Measurements from ENCODE around the gene ACBD6. TPM values are rescaled to one million over a fixed set of nuclear protein-coding genes. Genes with fewer than 3 reads are reported as not detected.

ACBD6 gene
- polyA plus RNA-seq, 12 donors: 39.9 to 60.9 (median 48.7) TPM; not detected in 1

DNA sequence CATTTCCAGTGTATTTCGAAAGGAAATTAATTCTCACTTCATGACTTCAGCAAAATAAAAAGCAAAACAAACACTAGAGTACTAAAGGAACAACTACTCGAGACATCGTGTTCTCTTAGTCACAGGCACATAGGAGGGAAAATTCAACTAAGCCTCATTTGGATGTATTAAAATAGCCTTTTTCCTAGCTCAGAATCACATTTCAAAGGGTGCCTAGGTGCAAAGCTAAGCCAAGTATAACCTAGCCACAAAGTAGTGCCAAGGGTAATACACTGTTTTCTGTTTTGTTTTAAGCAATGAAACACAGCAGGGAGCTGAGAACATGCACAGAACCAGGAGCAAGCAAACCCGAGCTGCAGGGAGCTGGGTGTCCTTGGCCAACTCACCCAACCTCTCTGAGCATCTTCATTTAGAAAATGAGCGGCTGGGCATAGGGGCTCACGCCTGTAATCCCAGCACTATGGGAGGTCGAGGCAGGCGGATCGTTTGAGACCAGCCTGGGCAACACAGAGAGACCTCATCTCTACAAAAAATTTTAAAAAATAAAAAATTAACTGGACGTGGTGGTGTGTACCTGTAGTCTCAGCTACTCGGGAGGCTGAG is 26.6 kb upstream of the ACBD6 start:
- DNase-seq: no peak

DNA sequence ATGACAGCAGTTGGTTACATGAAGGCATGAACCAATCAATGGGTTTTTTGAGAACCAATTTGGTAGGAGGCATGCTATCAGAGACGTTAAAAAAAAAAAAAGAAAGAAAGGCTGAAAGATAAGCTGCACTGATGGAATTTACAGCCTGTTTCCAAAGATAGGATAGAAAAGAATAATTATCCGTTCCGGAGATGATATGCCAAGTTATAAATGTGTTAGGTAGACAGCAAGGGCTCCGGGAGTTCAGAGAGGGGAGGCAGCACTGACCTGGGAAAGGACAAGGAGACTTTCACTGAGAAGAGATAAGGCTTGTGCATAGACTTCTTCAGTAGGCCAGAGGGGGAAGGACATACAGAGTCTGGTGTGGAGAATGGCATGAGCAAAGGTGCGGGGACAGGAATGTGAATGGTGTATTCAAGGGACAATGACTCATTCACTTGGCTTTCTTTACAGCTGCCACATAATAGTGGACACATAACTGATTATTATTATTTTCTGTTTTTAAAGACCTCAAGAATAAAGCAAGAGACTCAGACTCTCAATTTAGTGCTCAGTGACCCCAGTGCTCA is 24.8 kb upstream of the ACBD6 start:
- DNase-seq: no peak

DNA sequence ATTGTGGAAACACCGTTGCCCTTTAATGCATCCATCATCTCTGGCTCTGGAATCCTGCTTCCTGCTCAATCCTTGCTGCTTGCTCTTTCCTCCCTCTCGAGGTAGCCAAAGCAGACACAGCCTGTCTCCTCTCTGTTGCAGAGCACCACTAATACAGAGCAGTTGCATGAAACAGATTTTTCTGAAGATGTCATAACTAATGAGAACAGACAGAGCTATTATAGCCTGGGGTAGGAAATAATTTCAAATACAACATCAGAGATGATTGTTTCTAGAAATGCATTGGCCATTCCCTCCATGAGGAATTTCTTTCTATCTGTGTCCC is 23.3 kb upstream of the ACBD6 start:
- DNase-seq: no peak

GRCh38 chr1:180524915-180525714 is 22.7 kb upstream of the ACBD6 start:
- no peak for DNase-seq

DNA sequence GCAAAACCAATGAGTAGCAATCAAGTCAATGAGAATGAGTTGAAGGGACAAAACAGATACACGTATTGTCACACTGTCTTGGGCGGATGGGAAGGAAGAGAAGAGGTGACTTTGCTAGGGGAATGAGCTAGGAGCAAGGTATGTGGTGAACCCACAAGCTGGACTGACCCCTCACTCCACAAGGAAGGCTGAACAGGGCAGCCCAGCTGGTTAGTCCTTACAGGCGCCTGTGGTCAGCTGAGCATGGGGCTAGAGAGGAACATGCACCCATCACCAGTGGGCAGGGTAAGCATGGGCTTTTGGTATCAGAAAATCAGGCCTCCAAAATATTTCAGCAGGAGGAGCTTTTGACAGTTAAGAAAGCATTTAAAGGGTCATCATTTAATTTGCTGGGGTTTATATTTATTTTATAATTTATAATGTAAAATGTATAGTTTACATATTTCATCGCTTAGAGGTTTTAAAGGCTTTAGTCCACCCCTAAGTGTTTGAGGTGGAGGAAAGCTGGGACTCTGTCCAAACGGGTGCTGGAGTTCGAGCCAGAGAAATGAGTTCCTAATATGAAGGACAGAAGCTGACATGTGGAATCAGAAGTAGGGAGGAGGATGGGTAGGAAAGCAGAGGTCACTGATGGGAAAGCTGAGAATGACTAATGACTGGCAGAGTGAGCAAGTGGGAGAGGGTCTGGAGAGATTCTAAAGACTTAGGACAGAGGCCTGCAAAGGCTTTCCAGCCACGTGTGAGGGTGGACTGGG is 22.0 kb upstream of the ACBD6 start:
- no peak for DNase-seq

DNA sequence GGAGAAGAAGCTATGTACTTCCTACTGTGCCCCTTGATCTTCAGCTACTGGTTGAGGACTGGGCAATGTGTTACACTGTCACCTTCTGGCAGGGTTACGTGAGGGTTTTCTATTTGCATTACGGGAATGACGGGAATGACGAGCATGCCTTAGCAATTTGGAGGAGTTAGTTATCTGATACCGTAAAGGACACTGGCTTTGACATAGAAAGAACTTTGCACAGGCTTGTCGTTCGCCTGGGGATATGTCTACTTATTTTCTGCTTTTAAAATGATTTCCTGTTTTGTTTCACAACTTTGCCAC is 19.8 kb upstream of the ACBD6 start:
- no peak for DNase-seq

DNA sequence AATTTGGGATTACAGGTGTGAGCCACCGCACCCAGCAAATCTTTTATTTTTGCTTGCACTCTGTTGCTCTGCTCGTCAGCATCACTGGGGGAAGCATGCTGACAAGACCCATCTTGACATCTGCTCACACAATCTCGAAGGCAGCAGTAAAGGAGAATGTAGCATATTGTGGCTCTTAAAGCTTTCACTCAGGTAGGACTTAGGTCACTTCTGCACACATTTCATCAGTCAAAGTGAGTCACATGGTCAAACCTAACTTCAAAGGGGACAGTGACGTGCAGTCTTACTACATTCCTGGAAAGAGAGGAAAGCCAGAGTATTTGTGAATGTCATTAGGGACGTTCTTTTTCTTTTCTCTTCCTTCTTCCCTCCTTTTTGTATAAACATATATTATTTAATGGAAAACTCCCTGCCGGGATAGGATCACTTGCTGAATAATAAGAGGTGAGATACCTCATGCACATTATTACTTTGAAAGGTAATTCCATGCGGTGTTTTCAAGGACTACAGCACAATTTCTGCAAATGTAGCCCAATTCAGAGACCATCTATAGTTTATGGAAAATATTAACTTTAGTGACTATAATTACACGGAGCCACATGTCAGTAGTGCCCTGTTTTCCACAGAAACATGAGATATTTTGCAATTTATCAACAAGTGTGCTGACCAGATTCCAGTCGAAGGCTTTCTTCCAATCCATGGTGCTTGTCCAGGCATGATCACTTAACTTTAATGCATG is 19.3 kb upstream of the ACBD6 start:
- no peak for DNase-seq

DNA sequence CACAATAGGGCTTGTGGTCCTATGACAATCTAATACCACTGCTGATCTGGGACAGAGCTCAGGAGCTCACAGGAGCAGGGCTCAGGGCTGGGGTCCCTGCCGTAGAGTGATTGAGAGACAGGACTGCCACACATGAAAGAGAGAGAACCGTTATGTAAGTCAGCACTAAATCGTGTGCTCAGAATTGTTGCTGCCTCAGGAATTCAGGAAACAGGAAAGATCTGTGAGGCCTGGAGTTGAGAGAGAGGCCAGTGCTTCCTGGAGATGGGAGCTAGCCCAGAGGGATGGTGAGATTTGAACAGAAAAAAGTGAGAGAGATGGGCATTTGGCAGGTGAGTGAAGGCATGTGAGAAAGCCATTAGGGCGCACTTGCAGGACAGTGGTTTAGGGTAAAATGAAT is 17.5 kb upstream of the ACBD6 start:
- DNase-seq: no peak

- peak; percentile 78 for DNase-seq
These were observed 13.5 kb upstream of the ACBD6 start for GRCh38 chr1:180515857-180516388.

DNA sequence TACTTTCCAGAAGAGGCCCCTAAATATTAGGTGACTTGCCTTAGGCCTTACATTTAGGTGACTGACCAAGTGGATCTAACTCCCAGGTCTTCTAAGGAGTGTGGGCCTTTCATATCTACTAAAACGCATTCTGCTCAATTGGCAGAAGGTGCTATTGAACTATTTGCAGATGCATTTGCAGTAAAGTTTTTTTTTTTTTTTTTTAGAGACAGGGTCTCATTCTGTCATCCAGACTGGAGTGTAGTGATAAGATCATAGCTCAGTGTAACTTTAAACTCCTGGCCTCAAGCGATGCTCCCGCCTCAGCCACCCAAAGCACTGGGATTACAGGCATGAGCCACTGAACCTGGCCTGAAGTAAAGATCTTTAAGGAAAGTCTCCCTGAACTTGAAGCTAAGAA is 13.0 kb upstream of the ACBD6 start:
- no peak for DNase-seq

- no peak for DNase-seq
These were observed 11.2 kb upstream of the ACBD6 start for GRCh38 chr1:180513531-180513930.

GRCh38 chr1:180510882-180511281 is 8.5 kb upstream of the ACBD6 start:
- no peak for DNase-seq

DNA sequence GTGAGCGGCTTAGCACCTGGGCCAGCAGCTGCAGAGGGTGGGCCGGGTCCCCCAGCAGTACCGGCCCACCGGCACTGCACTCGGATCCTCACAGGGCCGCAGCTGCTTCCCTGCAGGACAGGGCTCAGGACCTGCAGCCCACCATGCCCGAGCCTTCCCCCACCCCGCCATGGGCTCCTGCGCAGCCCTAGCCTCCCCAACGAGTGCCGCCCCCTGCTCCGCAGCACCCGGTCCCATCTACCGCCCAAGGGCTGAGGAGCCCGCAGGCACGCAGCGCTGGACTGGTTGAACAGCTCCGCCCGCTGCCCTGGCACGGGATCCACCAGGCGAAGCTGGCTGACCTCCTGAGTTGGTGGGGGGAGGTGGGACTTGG is 6.3 kb upstream of the ACBD6 start:
- no peak for DNase-seq

GRCh38 chr1:180507795-180508724 is 5.7 kb upstream of the ACBD6 start:
- DNase-seq: no peak

GRCh38 chr1:180505732-180506335 is 3.5 kb upstream of the ACBD6 start:
- DNase-seq: no peak

DNA sequence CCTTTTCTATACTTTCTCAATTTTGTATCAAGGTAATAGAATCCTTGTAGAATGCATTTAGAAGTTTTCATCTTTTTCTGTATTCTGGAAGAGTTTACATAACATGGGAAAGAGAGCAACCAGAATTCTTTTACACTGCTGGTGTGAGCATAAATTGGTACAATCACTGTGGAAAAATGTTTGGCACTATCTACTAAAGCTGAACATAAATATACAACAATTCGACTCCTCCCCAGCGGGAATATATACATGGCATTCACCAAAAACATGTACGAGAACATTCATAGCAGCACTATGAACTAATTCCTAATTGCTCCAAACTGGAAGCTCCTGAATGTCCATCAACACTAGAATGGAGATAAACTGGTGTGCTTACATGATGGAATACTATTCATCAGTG is 1.8 kb upstream of the ACBD6 start:
- no peak for DNase-seq

- DNase-seq: no peak
These were observed 994 bp upstream of the ACBD6 start for GRCh38 chr1:180503280-180503862.

DNA sequence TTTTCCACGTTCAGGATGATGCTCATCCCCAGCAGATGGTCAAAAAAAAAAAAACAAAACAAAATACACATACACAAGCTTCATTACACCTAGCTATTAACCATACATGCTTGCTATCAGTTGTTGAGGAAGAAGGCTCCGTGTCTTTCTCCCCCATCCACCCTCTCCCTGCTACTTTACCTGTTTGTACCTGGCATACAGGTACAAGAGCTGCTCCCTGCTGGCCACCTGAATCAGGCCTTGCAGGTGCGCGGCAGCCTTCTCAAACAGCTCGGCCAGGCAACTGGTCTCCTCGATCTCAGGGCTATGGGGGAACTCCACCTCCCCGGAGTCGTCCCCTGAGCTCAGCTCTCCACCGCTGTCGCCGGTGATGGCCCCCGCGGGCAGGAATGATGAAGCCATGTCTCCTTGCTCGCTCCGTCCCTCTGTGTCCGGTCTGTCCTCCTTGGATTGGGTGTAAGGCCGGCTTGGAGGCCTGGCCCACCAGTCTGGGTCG is 464 bp downstream of the ACBD6 start:
- no peak for DNase-seq

- DNase-seq: no peak
These were observed 1.7 kb downstream of the ACBD6 start for GRCh38 chr1:180500689-180501088.

- no peak for DNase-seq
These were observed 3.8 kb downstream of the ACBD6 start for GRCh38 chr1:180498594-180498993.
